GM21447 (cell line): Measurements from ENCODE around the gene FOXO1.

Experiments
- ATAC-seq: cut with Tn5 transposase; IDR thresholded peaks from one replicate; pipeline ENCODE4 v1.9.1; 2021; ENCODE audit not compliant: unreplicated experiment

The FOXO1 gene

GRCh38 chr13:40611004-40611403, 55.4 kb downstream of the FOXO1 start:
- no peak for ATAC-seq

- ATAC-seq: no peak
Measured at GRCh38 chr13:40609972-40610726, 56.3 kb downstream of the FOXO1 start.

- no peak for ATAC-seq
Measured at GRCh38 chr13:40608308-40608707, 58.1 kb downstream of the FOXO1 start.

GRCh38 chr13:40605573-40605972, 60.9 kb downstream of the FOXO1 start:
- no peak for ATAC-seq

- ATAC-seq: no peak
Measured at GRCh38 chr13:40604135-40604534, 62.3 kb downstream of the FOXO1 start.

GRCh38 chr13:40600149-40600751, 66.2 kb downstream of the FOXO1 start:
- no peak for ATAC-seq

- no peak for ATAC-seq
Measured at GRCh38 chr13:40599747-40600146, 66.7 kb downstream of the FOXO1 start.

- ATAC-seq: no peak
Measured at GRCh38 chr13:40599124-40599523, 67.3 kb downstream of the FOXO1 start.

- ATAC-seq: no peak
Measured at GRCh38 chr13:40598569-40598968, 67.9 kb downstream of the FOXO1 start.

- ATAC-seq: no peak
Measured at GRCh38 chr13:40597735-40598365, 68.6 kb downstream of the FOXO1 start.

GRCh38 chr13:40596484-40596883, 70.0 kb downstream of the FOXO1 start:
- ATAC-seq: no peak

GRCh38 chr13:40595693-40596092, 70.7 kb downstream of the FOXO1 start:
- no peak for ATAC-seq

- no peak for ATAC-seq
Measured at GRCh38 chr13:40592035-40592434, 74.4 kb downstream of the FOXO1 start.

GRCh38 chr13:40591091-40591490, 75.3 kb downstream of the FOXO1 start:
- no peak for ATAC-seq

- peak; percentile 4 for ATAC-seq
Measured at GRCh38 chr13:40590112-40590862, 76.2 kb downstream of the FOXO1 start.

- peak; percentile 94 for ATAC-seq
Measured at GRCh38 chr13:40589285-40590109, 76.9 kb downstream of the FOXO1 start.

- no peak for ATAC-seq
Measured at GRCh38 chr13:40588101-40588500, 78.3 kb downstream of the FOXO1 start.

- ATAC-seq: no peak
Measured at GRCh38 chr13:40586886-40587565, 79.4 kb downstream of the FOXO1 start.

GRCh38 chr13:40585911-40586471, 80.5 kb downstream of the FOXO1 start:
- no peak for ATAC-seq

- no peak for ATAC-seq
Measured at GRCh38 chr13:40583738-40584137, 82.7 kb downstream of the FOXO1 start.
